Measurements from ENCODE around the gene BEST2.

Gene BEST2

GRCh38 chr19:12789904-12790619 is 38.5 kb downstream of the BEST2 start:
- Histone ChIP-seq H3K4me2 (ENCODE audit: low read depth, low read length, poor library complexity, severe bottlenecking) (peak overlapping the region; percentile 96), H3K27me3 (ENCODE audit: insufficient read depth, low read length, poor library complexity, severe bottlenecking) (no peaks in the 10 kb centered on the region), H3K4me1 (ENCODE audit: insufficient read depth, low read length, poor library complexity, severe bottlenecking) (peaks cover 42% of the 10 kb centered on the region), H3K36me3 (ENCODE audit: insufficient read depth, low read length) (no peaks in the 10 kb centered on the region), H3K9me2 (replicated peaks; ENCODE audit: low read depth, low read length) (no peaks in the 10 kb centered on the region), H3K9ac (ENCODE audit: low read depth, low read length, poor library complexity, severe bottlenecking) (peak overlapping the region; percentile 94), H2AFZ (ENCODE audit: low read length) (no peak overlapping the region), H4K20me1 (ENCODE audit: insufficient read depth, low read length, poor library complexity, severe bottlenecking) (no peaks in the 10 kb centered on the region), H3K79me2 (ENCODE audit: insufficient read depth, low read length) (peaks cover 21% of the 10 kb centered on the region), H3K9me3 (ENCODE audit: insufficient read depth, low read depth, low read length) (no peaks in the 10 kb centered on the region), H3K4me3 (ENCODE audit: low read length, poor library complexity, severe bottlenecking) (peak overlapping the region; percentile 96), H3F3A (ENCODE audit: low read depth) (no peaks in the 10 kb centered on the region; the same call in 1 of the 2 replicates)
- TF ChIP-seq EZH2phosphoT487 (IDR thresholded peaks at IDR 0.05; ENCODE audit: borderline replicate concordance) (no peak), CTCF (conservative IDR thresholded peaks at IDR 0.05; ENCODE audit: low read length) (no peak)

GRCh38 chr19:12790628-12791344 is 39.2 kb downstream of the BEST2 start:
- no peaks in the 10 kb centered on the region for H3K9me3 ChIP-seq (ENCODE audit: insufficient read depth, low read depth, low read length)
- no peaks in the 10 kb centered on the region for H4K20me1 ChIP-seq (ENCODE audit: insufficient read depth, low read length, poor library complexity, severe bottlenecking)
- no peaks in the 10 kb centered on the region for H3K9me2 ChIP-seq (replicated peaks; ENCODE audit: low read depth, low read length)
- no peaks in the 10 kb centered on the region for H3K36me3 ChIP-seq (ENCODE audit: insufficient read depth, low read length)
- H3K27me3 ChIP-seq (ENCODE audit: insufficient read depth, low read length, poor library complexity, severe bottlenecking), result no peaks in the 10 kb centered on the region
- no peaks in the 10 kb centered on the region; the same call in 1 of the 2 replicates for H3F3A ChIP-seq (ENCODE audit: low read depth)
- peak overlapping the region; percentile 96 for H3K4me2 ChIP-seq (ENCODE audit: low read depth, low read length, poor library complexity, severe bottlenecking)
- H3K9ac ChIP-seq (ENCODE audit: low read depth, low read length, poor library complexity, severe bottlenecking), result peak overlapping the region; percentile 94
- H3K79me2 ChIP-seq (ENCODE audit: insufficient read depth, low read length), result peaks cover 21% of the 10 kb centered on the region
- TF ChIP-seq CTCF (conservative IDR thresholded peaks at IDR 0.05; ENCODE audit: low read length), result no peak
- TF ChIP-seq EZH2phosphoT487 (IDR thresholded peaks at IDR 0.05; ENCODE audit: borderline replicate concordance), result no peak
- H3K4me1 ChIP-seq (ENCODE audit: insufficient read depth, low read length, poor library complexity, severe bottlenecking), result peaks cover 34% of the 10 kb centered on the region
- H3K4me3 ChIP-seq (ENCODE audit: low read length, poor library complexity, severe bottlenecking), result peak overlapping the region; percentile 96
- H2AFZ ChIP-seq (ENCODE audit: low read length), result no peak overlapping the region

GRCh38 chr19:12791345-12792050 is 39.9 kb downstream of the BEST2 start, which contains the start of gene JUNB:
TSS of gene JUNB (plus strand) at chr19:12791486. CDS start at chr19:12791772, 286 bp downstream.
- H3K9me3 ChIP-seq (ENCODE audit: insufficient read depth, low read depth, low read length), result no peaks in the 10 kb centered on the region
- TF ChIP-seq CTCF (conservative IDR thresholded peaks at IDR 0.05; ENCODE audit: low read length), result no peak; the same call in 1 of the 2 replicates
- no peak for TF ChIP-seq EZH2phosphoT487 (IDR thresholded peaks at IDR 0.05; ENCODE audit: borderline replicate concordance)
- peak within 1 kb of the TSS; percentile 78 for H2AFZ ChIP-seq (ENCODE audit: low read length)
- peaks cover 21% of the 10 kb centered on the region for H3K79me2 ChIP-seq (ENCODE audit: insufficient read depth, low read length)
- H3K27me3 ChIP-seq (ENCODE audit: insufficient read depth, low read length, poor library complexity, severe bottlenecking), result no peaks in the 10 kb centered on the region
- H3K4me2 ChIP-seq (ENCODE audit: low read depth, low read length, poor library complexity, severe bottlenecking), result peak within 1 kb of the TSS; percentile 96
- H3F3A ChIP-seq (ENCODE audit: low read depth), result no peaks in the 10 kb centered on the region; the same call in 1 of the 2 replicates
- peak within 1 kb of the TSS; percentile 94 for H3K9ac ChIP-seq (ENCODE audit: low read depth, low read length, poor library complexity, severe bottlenecking)
- no peaks in the 10 kb centered on the region for H3K36me3 ChIP-seq (ENCODE audit: insufficient read depth, low read length)
- peak within 1 kb of the TSS; percentile 96 for H3K4me3 ChIP-seq (ENCODE audit: low read length, poor library complexity, severe bottlenecking)
- peaks cover 35% of the 10 kb centered on the region for H3K4me1 ChIP-seq (ENCODE audit: insufficient read depth, low read length, poor library complexity, severe bottlenecking)
- no peaks in the 10 kb centered on the region for H3K9me2 ChIP-seq (replicated peaks; ENCODE audit: low read depth, low read length)
- H4K20me1 ChIP-seq (ENCODE audit: insufficient read depth, low read length, poor library complexity, severe bottlenecking), result no peaks in the 10 kb centered on the region

All from Loucy (cell line).